ENCODE data around the gene SUGCT.

SUGCT gene

DNA sequence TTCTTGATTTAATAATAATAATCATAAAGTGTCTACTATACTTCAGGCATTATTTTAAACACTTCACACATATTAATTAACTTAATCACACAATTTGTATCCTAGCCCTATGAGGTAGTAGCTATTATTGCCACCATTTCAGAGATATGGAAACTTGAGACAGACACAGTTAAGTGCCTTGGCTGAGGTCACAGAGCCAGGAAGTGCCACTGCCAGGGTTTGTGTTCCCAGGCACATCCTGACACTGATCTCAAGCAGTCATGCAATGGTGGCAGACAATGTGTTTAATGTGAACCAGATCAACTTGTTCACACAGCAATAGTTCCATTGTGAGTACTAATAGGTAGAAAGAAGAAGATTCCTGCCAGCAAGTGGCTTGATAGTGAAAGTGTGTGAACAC lies 666.0 kb downstream of the SUGCT start:
- DNase-seq = no peak

DNA sequence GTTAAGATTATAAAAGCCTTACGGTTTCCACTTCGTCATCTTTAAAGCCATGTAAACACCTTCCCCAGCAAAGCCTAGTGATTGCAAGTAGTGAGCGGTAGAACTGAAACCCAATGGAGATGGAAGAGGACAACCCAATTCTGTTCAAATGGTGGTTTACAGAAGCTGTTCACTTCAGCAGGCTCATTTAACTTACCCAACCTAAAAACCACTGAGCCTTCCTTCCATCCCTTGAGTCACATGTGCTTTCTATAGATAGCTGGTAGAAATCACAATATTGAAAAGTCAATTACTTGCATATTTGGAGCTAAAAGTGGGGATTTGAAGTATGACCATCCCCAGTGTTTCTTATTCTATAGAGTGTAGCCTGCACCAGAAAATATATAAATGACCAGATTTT lies 667.7 kb downstream of the SUGCT start:
- DNase-seq = no peak

DNA sequence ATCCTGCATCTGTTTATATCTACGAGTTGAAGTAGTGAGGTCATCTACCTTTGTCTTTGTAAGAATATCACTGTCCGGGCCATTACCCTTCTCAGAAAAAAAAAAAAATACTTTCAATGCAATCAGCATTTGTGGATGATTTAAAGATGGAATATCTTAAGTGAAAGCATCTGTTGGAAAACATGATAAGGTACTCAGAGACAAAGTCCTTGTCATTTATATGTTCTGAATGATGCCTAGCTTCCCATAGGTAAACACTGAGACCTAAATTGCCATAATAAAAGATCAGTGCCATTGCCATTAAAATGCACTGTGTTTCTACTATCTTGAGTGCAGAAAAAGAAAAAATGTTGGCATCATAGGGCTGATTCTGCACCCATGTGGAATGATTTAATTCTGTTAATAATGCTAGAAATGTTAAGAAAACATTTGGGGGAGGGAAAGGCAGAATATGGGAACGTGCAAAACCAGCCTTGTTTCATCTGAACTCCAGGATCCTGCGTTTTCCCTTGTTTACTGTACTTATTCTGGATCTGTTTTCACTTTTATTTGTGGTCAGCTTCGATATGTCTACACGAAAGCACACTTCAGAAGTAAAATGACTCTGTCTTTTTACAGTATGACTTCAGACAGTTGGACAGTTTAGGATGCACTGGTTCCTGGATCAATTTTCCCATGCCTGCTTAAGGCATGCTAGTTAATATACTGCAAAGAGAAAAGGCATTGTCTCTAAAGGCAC lies 669.8 kb downstream of the SUGCT start:
- no peak for DNase-seq

DNA sequence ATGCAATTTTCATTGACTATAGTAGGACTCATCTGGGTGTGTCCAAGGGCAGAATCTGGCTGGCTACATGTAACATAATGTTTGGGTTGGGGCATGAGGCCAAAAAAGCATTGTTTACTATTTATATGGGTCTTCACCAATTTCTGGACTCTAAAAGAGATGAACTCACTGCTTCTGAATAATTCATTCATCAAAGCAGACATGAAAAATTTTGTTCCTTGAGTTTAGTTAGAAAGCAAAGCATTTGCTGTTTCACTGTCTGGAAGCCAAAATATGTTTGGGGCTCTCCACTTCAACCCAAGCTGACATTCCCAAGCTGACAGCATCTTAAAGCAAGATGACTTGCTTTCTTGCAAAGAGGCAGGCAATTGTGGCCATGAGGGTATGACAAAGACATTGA lies 670.6 kb downstream of the SUGCT start:
- no peak for DNase-seq

DNA sequence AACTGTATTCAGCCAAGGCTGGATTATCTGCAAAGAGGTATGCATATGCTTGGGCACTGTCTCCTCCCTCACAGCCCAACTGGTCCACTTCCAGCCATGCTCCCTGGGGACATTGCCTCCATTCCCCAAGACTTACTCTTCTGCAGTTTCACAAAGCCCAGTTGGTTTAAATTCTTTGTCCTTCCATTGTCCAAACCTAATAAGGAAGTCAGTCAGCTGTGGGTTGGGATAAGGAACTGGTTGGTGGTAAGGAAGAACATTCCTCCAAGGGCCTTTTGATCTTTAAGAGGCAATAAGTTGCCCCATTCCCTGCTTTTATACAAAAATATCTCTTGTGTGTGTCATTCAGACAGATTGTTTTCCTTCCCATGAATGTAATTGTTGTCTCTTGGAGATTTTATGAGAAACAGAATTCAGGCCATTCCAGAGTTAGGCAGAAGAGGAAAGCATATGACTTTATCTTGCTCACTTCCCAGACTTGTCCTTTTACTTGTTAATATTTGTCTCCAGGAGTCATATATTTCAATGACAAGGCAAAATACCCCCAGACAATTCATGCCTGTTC lies 673.7 kb downstream of the SUGCT start:
- DNase-seq = no peak

DNA sequence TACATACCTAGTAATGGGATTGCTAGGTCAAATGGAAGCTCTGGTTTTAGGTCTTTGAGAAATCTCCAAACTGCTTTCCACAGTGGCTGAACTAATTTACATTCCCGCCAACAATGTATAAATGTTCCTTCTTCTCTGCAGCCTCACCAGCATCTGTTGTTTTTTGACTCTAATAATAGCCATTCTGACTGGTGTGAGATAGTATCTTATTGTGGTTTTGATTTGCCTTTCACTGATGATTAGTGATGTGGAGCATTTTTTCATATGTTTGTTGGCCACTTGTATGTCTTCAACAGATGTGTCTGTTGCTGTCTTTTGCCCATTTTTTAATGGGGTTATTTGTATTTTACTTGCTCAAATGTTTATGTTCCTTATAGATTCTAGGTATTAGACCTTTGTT lies 675.5 kb downstream of the SUGCT start:
- DNase-seq = no peak

DNA sequence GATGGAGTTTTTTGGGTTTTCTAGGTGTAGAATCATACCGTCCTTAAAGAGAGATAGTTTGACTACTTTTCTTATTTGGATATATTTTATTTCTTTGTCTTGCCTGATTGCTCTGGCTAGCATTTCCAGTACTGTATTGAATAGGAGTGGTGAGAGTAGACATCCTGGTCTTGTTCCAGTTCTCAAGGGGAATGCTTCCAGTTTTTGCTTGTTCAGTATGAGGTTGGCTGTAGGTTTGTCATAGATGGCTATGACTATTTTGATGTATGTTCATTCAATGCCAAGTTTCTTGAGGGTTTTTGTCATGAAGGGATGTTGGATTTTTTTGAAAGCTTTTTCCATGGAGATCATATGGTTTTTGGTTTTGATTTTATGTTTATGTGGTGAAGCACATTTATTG lies 676.9 kb downstream of the SUGCT start:
- no peak for DNase-seq

DNA sequence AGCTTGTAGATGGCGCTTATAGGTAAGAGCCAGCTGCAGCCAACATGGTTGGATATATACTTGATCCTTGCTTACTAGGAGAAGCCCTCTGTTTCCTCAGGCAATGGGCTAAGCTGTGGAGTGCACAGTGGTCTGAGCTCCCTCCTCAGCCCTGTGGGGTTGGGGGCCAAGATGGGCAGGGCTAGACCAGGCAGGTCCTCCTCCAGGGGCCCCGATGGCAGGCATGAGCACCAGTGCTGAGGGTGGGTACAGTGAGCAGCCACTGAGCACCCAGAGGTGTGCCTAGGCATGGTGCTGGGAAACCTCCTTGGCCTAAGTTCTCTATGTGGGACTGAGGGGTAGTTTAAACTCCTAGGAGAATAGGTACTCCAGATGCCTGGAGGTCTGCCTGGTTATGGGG lies 680.2 kb downstream of the SUGCT start:
- no peak for DNase-seq

DNA sequence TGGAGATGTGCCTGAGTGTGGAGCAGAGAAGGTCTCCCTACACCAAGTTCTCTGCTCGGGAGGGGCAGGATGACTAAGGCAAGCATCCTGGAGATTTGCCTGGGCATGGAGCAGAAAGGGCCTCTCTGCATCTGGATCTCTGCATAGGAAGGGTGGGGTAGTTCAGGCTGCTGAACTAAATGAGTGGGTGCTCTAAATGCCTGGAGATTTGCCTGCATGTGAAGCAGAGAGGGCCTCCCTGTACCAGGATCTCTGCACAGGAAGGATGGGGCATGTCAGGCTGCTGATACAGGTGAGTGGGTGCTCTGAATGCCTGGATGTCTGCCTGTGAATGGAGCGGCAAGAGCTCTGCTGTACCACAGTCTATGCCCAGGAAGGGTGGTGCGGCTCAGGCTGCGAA lies 680.7 kb downstream of the SUGCT start:
- DNase-seq = no peak

DNA sequence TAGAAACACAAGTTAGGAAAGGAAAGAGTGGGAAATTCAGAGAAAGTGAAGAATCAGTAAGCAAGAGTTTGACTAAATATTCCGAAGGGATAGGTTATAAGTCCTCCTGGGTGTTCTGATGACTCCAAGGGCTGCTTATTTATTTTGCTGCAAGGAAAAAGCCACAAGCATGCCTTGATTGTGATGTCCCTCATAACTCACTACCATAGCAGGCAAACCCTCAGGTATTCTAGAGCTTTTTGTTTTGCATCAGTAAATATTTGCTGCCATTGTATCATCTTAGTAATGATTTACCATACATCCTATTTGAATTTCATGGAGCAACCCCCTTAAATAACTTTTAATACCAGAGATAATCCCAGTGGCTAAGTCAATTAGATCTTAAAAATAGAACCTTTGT lies 688.1 kb downstream of the SUGCT start:
- DNase-seq = no peak

DNA sequence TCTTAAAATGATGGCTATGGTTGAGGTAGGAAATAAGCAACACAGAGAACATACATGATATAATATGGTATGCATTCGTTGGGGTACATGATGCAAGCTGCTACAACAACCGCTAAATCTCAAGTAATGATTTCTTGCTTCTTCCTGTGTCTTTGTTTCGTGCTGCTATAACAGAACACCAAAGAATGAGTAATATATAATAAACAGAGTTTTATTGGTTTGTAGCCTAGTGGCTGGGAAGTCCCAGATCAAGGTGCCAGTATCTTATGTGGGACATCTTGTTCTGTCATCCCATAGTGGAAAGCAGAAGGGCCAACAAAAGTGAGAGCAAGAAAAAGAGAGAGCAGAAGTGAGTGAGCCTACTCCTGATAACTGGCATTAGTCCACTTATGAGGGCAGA lies 689.7 kb downstream of the SUGCT start:
- DNase-seq = no peak

DNA sequence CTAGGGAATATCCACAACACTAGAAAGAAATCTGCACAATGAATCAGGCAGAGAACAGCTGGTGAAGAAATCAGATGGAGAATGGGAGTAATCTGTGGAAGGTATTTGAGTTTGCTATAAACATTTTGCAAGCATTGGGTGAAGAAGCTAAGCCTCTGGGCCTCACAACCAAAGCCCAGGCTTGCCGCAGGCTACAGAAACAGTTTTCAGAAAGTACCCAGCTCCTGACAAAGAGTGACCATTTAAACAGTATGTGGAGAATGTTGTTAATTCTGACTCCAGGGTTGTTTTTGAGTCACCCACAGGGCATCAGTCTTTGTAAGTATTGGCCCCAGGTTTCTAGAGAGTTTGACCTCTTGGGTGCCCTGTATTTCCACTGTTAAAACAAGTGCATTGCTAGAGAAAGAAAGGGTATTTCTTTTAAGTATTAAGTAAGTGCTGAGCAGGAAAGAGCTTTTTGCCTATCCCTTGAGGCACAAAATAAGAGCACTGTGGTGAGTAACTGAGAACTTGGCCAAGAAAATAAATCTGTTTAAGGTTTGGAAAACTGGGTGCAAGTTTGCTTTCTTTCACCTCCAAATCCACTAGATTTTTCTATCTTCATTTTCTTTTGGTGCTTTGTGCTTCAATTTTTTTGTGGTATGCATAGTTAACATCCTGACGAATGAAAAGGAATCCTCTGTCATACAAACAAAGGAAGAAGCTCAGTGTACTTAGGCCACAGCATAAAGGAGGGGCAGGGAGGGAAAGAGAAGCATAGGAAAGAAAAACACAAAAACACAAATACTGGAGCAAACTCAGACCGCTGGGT lies 691.8 kb downstream of the SUGCT start:
- DNase-seq = no peak

DNA sequence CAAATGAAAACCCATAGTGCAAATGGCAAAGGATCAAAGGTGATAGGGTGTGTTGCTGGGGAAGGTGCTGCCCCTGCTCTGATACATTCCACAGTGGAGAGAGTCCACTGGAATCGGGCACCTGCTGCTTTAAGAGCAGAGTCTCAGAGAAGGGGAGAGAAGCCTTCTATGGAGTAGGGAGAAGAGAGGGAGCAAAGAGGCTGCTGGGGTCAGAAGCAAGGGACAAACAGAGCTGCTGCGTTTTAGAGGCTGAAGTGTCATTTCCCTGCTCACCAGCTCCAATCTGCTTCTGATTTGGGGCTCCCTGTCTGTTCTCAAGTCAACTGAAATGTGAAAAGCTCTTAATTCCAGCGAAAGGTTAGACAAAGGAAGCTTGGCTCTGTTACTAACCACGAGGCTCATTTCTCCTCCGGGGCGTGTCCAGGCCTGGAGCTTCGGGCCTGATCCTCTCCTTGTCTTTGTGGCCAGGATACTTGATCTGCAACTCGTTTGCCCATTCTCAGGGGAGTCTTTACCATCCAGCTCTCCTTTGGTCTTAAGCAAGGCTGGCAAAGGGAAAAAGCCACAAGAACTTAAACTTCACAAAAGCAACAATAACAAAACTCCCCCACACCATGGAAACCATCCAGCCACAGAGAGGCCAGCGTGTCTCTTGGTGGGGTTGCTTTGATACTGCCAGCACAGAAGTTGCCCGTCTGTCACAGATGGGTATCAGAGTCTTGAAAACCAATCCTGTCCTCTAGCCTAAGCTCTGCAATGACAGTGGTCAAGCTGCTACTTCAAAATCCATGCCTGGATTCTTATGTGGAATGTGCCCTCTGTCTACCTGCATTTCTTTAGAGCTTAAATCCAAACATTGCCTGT lies 692.6 kb downstream of the SUGCT start:
- DNase-seq = no peak

DNA sequence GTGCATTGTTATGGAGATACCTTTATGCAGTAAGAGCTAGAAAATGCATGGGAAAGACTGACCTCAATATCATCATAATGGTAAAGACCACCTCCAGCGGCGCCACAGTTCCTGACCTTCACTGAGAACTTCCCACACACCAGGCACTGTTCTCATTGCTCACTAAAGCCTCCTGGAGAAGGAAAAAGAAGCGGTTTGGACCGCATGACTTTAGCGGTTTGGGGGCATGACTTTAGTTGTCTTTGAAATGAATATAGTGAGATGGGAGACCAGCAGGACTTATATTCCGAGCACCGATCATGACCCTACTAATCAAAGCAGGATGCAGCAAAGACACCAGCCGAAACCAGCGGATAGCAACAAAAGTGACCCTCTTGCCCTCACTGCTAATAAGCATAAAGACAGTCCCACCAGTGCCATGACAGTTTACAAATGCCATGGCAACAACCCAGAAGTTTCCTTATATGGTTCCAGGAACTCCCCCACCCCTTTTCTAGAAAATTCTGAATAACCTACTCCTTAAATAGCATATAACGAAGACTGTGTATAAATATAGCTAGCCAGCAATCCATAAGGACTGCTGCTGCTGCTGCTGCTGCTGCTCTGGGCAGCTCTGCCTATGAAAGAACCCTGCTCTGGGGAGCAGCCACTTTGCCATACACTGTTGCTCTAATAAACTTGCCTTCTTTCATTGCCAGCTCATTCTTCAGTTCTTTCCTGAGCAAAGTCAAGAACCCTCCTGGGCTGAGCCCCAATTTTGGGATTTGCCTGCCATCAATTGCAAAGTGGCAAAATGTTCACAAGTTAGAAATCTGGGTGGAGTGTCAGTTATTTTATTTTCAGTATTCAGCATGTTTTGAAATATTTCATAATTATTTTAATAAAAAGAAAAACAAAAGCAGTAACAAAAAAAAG lies 694.1 kb downstream of the SUGCT start:
- no peak for DNase-seq

DNA sequence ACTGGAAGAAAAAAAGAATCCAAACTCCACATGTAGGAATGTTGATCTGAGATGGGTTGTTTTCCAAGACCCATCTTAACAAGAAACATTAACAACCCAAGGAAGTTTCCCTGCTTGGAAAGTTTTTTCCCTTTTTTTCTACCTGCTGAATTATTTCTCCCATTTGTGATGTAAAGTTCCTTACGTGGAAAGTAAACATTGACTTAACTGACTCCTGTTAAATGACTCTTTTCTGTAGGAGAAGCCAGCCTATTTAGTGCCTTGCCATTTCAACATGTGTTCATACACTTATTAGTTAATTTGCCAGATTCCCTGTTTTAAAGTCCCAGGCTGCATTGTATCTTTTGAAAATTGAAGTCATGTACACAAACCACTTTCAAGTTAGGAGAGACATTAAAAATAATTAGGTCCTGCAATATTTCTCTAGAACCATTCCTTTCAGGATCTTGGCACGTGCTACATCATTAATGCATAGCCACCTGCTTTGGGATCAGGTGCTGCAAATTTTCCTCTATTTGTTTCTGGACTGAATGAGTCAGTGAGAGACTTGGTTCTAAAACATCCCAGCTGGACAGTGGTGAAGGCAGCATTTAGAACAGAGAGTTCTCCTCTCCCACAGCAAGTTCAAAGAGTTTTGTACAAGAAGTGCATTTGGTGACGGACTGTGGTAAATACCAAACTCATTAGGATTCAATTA lies 698.5 kb downstream of the SUGCT start:
- DNase-seq = no peak

DNA sequence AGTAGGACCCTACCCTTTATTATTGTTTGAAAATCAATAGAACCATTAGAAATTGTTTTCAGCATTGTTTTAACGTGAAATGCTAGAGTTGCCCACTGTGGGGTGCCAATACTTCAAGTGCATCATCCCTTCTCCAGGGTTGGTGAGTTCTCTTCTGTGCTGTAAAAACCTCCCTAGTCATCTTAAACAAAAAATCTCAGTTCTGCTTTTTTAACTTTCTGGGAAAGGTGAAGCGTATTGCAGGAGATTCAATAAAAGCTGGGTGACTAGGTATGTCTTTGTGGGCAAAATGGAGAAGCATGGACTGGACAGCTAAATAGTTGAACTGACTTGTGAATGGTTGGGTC lies 699.1 kb downstream of the SUGCT start:
- DNase-seq = no peak

DNA sequence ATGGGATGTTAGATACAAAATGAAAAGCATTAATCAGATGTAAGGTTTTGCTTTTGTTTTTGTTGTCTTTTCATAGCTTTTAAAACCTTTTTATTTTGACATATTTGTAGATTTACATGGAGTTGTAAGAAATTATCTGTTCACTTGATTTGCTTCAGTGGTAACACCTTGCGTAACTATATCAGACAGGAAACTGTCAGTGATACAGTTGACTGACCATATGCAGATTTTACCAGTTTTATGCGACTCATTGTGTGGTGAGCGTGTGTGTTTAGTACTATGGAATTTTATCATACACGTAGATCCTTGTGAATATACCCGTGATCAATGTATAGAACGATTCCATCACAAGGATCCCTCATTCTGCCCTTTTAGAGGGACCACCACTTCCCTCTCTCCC lies 701.4 kb downstream of the SUGCT start:
- no peak for DNase-seq

DNA sequence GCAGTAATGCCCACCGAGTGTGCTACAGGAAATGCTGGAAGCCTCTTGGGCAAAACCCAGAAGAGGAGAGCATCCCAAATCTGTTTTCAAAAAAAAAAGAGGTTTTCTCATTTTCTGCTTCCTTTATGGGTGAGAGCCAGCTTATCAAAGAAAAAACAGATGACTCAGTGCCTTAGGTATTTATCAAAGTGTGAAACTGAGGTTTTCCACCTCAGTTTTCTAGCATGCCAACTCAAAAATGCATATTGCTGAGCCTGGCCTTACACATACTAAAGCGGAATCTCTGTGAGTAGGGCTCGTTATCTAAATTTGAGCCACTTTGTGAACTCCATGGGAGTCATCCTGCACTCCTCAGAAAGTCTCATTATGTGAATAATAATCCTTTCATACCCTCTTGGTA lies 705.1 kb downstream of the SUGCT start:
- DNase-seq = no peak

DNA sequence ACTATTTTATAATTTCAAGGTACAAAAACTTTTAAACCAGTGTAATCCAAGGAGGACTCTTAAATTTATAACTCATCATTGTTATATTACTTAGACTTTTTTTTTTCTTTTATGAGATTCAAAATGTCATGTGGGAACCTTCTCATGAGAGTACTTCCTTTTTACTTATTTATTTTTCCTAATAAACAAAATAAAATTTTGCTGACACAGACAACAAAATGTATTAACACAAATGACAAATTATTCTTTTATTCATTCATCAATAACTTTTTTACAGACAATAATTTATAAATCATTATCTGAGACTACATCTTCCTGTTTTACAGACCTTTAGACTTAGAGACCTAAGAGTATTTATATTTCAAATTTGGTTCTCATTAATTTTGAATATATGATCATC lies 706.2 kb downstream of the SUGCT start:
- DNase-seq = no peak

DNA sequence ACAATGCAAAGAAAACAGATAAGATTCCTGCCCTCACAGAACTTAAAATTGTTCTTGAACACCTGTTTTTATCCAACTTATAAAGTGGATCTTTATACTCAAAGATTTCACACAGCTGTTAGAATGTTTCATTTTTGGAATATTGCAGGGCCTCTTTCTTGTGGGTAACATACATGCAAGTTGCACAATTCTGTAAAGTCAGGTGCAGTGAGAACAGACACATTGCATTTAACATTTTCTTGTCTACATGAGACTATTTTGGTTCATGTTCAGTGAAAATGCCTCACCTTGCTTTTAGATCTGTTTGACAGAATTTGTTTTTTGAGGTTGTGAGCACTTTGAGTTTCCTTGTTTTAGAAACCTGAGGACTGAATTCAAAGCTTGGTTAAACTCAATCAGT lies 707.8 kb downstream of the SUGCT start:
- no peak for DNase-seq

DNA sequence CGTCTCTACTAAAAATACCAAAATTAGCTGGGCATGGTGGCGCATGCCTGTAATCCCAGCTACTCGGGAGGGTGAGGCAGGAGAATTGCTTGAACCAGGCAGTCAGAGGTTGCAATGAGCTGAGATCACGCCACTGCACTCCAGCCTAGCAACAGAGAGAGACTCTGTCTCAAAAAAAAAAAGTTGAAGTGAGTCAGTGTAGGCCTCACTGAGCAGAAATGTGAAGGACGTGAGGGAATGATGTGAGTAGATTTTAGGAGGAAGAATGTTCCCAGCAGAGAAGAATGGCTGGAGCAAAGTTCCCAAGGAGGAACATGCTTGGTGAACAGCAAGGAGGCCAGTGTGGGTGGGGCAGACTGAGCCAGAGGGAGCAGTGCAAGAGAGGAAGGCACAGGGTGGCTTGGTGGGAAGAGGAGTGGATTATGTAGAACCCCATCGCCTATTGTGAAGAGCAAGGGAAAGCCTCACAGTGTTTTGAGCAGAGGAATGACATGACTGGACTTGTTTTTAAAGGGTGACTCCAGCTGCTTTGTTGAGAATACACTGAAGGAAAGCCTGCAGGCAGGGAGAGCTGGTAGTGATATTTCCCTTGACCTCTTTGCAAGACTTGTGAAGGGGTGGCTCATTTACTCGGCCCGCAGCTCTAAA lies 708.7 kb downstream of the SUGCT start:
- DNase-seq = no peak

All from NCI-H1417 treated with DMSO at 0.1 percent for 48 hours (cell line).